PC-3 (cell line): Measurements from ENCODE around the gene CCNB1IP1. TPM values are rescaled to one million over a fixed set of nuclear protein-coding genes. Genes with fewer than 3 reads are reported as not detected.

Experiments
- ATAC-seq: fragments of 200-7000 bp; cut with Tn5 transposase; 2 replicates; pipeline ENCODE4 v1.9.1; 2020; ENCODE audit warnings: mild to moderate bottlenecking, moderate library complexity
- BruUV-seq: library from RNA; stranded (reverse); fragments of 400-500 nt; replicated peaks from 2 replicates; lab custom pipeline; 2021; lab: Mats Ljungman, UMichigan
- CTCF ChIA-PET: fragments of 300-600 bp; sonication (Branson Sonifier 250); formaldehyde crosslinking; loops from one replicate; lab custom pipeline; 2022; ENCODE audit warnings: antibody characterized with exemption; lab: Charles Lee
- POLR2A ChIA-PET: fragments of 300-600 bp; sonication (Branson Sonifier 250); formaldehyde crosslinking; loops from one replicate; lab custom pipeline; 2022; ENCODE audit warnings: antibody characterized with exemption; ENCODE audit not compliant: unreplicated experiment; lab: Charles Lee
- DNase-seq: peaks from one replicate; pipeline ENCODE4 v3.0.0-alpha.2; 2015
- H2AFZ ChIP-seq: fragments of 300-600 bp; sonication (generic); 2 replicates; pipeline ENCODE4 v1.6.0; 2016; ENCODE audit warnings: antibody characterized with exemption, low read length
- H3F3A ChIP-seq: fragments of 300-600 bp; sonication (generic); one replicate; pipeline ENCODE4 v1.6.0; 2017; ENCODE audit warnings: antibody characterized with exemption, low read length, control low read depth, mild to moderate bottlenecking; ENCODE audit not compliant: unreplicated experiment
- H3K27ac ChIP-seq: fragments of 300-600 bp; sonication (generic); 2 replicates; pipeline ENCODE4 v1.5.1; 2016; ENCODE audit warnings: mild to moderate bottlenecking, low read length
- H3K27me3 ChIP-seq: fragments of 300-600 bp; sonication (generic); 2 replicates; pipeline ENCODE4 v1.6.1; 2016; ENCODE audit warnings: low read length, mixed read lengths
- H3K36me3 ChIP-seq: fragments of 300-600 bp; sonication (generic); 2 replicates; pipeline ENCODE4 v1.6.1; 2016; ENCODE audit warnings: low read depth, mixed run types, low read length, mixed read lengths
- H3K4me1 ChIP-seq: fragments of 300-600 bp; sonication (generic); 2 replicates; pipeline ENCODE4 v1.5.1; 2016; ENCODE audit warnings: low read length; ENCODE audit not compliant: insufficient read depth
- H3K4me2 ChIP-seq: fragments of 300-600 bp; sonication (generic); 2 replicates; pipeline ENCODE4 v1.6.0; 2016; ENCODE audit warnings: low read length
- H3K4me3 ChIP-seq: fragments of 300-600 bp; sonication (generic); 2 replicates; pipeline ENCODE4 v1.5.1; 2016; ENCODE audit warnings: mild to moderate bottlenecking, low read length, mixed read lengths
- H3K79me2 ChIP-seq: fragments of 300-600 bp; sonication (generic); 2 replicates; pipeline ENCODE4 v1.6.1; 2017; ENCODE audit warnings: low read length, mixed read lengths
- H3K9ac ChIP-seq: fragments of 300-600 bp; sonication (generic); 2 replicates; pipeline ENCODE4 v1.6.0; 2016; ENCODE audit warnings: mild to moderate bottlenecking, low read length
- H3K9me2 ChIP-seq: fragments of 300-600 bp; sonication (generic); replicated peaks from 2 replicates; pipeline ENCODE4 v1.6.1; 2016; ENCODE audit warnings: mixed run types, low read length, mixed read lengths
- H3K9me3 ChIP-seq: fragments of 300-600 bp; sonication (generic); 2 replicates; pipeline ENCODE4 v1.6.1; 2016; ENCODE audit warnings: low read length, mixed read lengths
- H4K20me1 ChIP-seq: fragments of 300-600 bp; sonication (generic); 2 replicates; pipeline ENCODE4 v1.6.1; 2016; ENCODE audit warnings: low read length, mixed read lengths
- CTCF ChIP-seq: fragments of 300-600 bp; sonication (generic); conservative IDR thresholded peaks from 2 replicates; pipeline ENCODE4 v1.5.1; 2017; ENCODE audit warnings: antibody characterized with exemption, low read depth, mild to moderate bottlenecking, low read length
- EZH2 ChIP-seq: fragments of 300-600 bp; sonication (generic); IDR thresholded peaks from one replicate; pipeline ENCODE4 v1.6.1; 2017; ENCODE audit warnings: antibody characterized with exemption, mild to moderate bottlenecking, low read length; ENCODE audit not compliant: unreplicated experiment
- EZH2phosphoT487 ChIP-seq: fragments of 300-600 bp; sonication (generic); IDR thresholded peaks from 2 replicates; pipeline ENCODE4 v1.6.1; 2018; ENCODE audit warnings: mild to moderate bottlenecking, antibody characterized with exemption, low read length, borderline replicate concordance
- intact Hi-C: fragments of 100-400 bp; cut with micrococcal nuclease; formaldehyde crosslinking; loops from 2 replicates; pipeline ENCODE4 v1.9.0; 2023
- total RNA-seq: library from RNA; depleted of rRNA; stranded (reverse); fragments of >200 nt; gene quantifications from 2 replicates; pipeline ENCODE4 v1.2.3, GENCODE V29; 2014

Gene CCNB1IP1
- total RNA-seq, 1 experiment from 2014 or later = 32.8 TPM

DNA sequence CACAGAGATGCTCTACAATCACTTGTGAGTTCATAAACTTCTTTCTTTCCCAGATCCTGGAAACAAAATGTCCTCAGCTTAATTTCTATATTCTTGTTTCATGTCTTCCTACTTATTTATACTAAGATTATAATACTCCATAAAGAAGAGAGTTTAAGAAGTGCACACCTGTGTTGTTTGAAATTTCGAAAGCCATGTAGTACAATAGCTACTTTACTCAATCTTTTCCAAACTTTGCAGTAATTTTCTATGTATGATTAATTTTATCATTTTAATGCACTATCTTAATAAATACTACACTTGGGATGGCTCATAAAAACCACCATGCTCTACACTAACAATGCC, 27.0 kb downstream of the CCNB1IP1 start:
- intact Hi-C loops = no loop called here
- POLR2A ChIA-PET = no interaction called here
- Histone ChIP-seq H3K9ac (no peak overlapping the region), H3K79me2 (peaks cover 25% of the 10 kb centered on the region), H3K27ac (no peak overlapping the region), H3K4me2 (peak overlapping the region; percentile 92; the same call in 1 of the 2 replicates), H3K9me2 (no peaks in the 10 kb centered on the region), H3K4me3 (peak overlapping the region; percentile 81; the same call in 1 of the 2 replicates), H3K4me1 (peaks cover 19% of the 10 kb centered on the region), H3F3A (no peaks in the 10 kb centered on the region), H3K36me3 (no peaks in the 10 kb centered on the region), H3K9me3 (no peaks in the 10 kb centered on the region), H3K27me3 (no peaks in the 10 kb centered on the region), H2AFZ (no peak overlapping the region), H4K20me1 (no peaks in the 10 kb centered on the region)
- no peak for DNase-seq
- BruUV-seq = no TSS peak
- no peak for ATAC-seq
- CTCF ChIA-PET = no interaction called here
- no peak; the same call in 1 of the 2 replicates for TF ChIP-seq CTCF
- no peak for TF ChIP-seq EZH2
- TF ChIP-seq EZH2phosphoT487 = no peak

- peaks cover 25% of the 10 kb centered on the region for H3K79me2 ChIP-seq
- no peaks in the 10 kb centered on the region for H3F3A ChIP-seq
- peak within 1 kb of the TSS; percentile 78 for H2AFZ ChIP-seq
- ATAC-seq (peak; percentile 94), DNase-seq (peak; percentile 93)
- H3K9me3 ChIP-seq = no peaks in the 10 kb centered on the region
- TF ChIP-seq EZH2phosphoT487 (no peak), CTCF (peak; percentile 97), EZH2 (no peak)
- POLR2A ChIA-PET = no interaction called here
- no peak within 1 kb of the TSS for H3K27ac ChIP-seq
- no peaks in the 10 kb centered on the region for H4K20me1 ChIP-seq
- H3K27me3 ChIP-seq = no peaks in the 10 kb centered on the region
- CTCF ChIA-PET = no interaction called here
- H3K4me1 ChIP-seq = peaks cover 19% of the 10 kb centered on the region
- peak within 1 kb of the TSS; percentile 81 for H3K4me3 ChIP-seq
- intact Hi-C loops = no loop called here
- no peaks in the 10 kb centered on the region for H3K9me2 ChIP-seq
- no peaks in the 10 kb centered on the region for H3K36me3 ChIP-seq
- BruUV-seq = TSS peak; percentile 79
- peak within 1 kb of the TSS; percentile 92 for H3K4me2 ChIP-seq
- H3K9ac ChIP-seq = peak within 1 kb of the TSS; percentile 54
Observed at GRCh38 chr14:20305265-20306078, 27.6 kb downstream of the CCNB1IP1 start, which contains the start of gene TTC5. Gene TTC5, minus strand, starts transcription at chr14:20305951. Its CDS starts 14 bp downstream, at chr14:20305937.

DNA sequence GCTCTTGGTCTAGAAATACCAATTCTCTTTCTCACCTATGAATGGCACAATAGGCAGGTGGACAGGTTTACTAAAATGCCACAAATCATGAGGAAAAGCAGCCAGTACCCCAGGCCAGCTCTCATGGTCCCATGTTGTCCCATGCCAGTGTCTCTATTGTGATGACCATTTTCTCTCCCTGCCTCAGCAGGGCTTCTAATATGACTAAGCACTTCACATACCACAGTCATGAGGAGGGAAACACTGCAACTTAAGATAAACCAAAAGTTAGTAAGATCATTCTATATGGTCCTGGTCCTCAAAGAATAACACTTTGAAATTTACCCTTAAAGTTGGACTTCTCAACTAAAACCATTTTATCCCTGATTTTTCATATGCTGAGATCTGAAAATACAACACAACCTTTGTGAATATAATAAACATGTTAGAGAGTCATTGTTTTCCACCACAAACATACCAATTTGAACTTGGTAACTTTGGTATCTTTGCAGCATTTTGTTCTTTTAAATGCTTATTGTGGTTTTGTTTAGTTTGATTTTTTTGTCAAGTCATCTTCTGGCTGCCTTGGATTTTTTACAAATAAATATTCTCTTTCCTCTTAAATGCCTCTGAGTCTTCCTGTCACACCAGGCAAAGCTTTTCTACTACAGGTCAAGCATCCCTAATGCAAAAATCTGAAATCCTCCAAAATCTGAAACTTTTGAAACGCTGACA, 30.9 kb downstream of the CCNB1IP1 start:
- CTCF ChIA-PET = no interaction called here
- no peaks in the 10 kb centered on the region for H3K9me3 ChIP-seq
- H3K27me3 ChIP-seq = no peaks in the 10 kb centered on the region
- H3K9me2 ChIP-seq = no peaks in the 10 kb centered on the region
- POLR2A ChIA-PET = no interaction called here
- peaks cover 25% of the 10 kb centered on the region for H3K79me2 ChIP-seq
- H3F3A ChIP-seq = no peaks in the 10 kb centered on the region
- H3K36me3 ChIP-seq = peaks cover 10% of the 10 kb centered on the region; the same call in 1 of the 2 replicates
- peaks cover 19% of the 10 kb centered on the region for H3K4me1 ChIP-seq
- H2AFZ ChIP-seq = no peak overlapping the region
- no peak overlapping the region for H3K4me3 ChIP-seq
- TF ChIP-seq EZH2phosphoT487 = no peak
- no peak for TF ChIP-seq CTCF
- no peak overlapping the region for H3K9ac ChIP-seq
- no peak overlapping the region for H3K4me2 ChIP-seq
- no peaks in the 10 kb centered on the region for H4K20me1 ChIP-seq
- no peak for ATAC-seq
- peak; percentile 27 for DNase-seq
- no peak overlapping the region for H3K27ac ChIP-seq
- BruUV-seq = no TSS peak
- intact Hi-C loops = no loop called here
